HEK293T (cell line): Measurements from ENCODE around the gene NANOS2.
A peak's percentile ranks its signal among the peaks of the same experiment; 100 is the strongest.

Source experiments
- CTCF ChIA-PET: fragments of 350-600 bp; formaldehyde crosslinking; extraction: SDS; loops from one replicate; lab custom pipeline; 2021; ENCODE audit warnings: antibody characterized with exemption, inconsistent platforms; lab: Yijun Ruan, JAX
- POLR2A ChIA-PET: fragments of 350-600 bp; formaldehyde crosslinking; extraction: SDS; loops from one replicate; lab custom pipeline; 2020; ENCODE audit warnings: antibody characterized with exemption, inconsistent platforms; lab: Yijun Ruan, JAX
- DNase-seq: peaks from one replicate; pipeline ENCODE4 v3.0.0; 2012; ENCODE audit warnings: mixed read lengths; ENCODE audit errors: extremely low spot score
- ARNT ChIP-seq: fragments of 450-650 bp; IDR thresholded peaks from 2 replicates; pipeline ENCODE4 v1.6.1; 2017; ENCODE audit warnings: mild to moderate bottlenecking
- BHLHE40 ChIP-seq: fragments of 450-650 bp; IDR thresholded peaks from 2 replicates; pipeline ENCODE4 v1.6.1; 2016; ENCODE audit warnings: mild to moderate bottlenecking, moderate library complexity, borderline replicate concordance
- CTBP1 ChIP-seq: fragments of 450-650 bp; IDR thresholded peaks from 2 replicates; pipeline ENCODE4 v1.6.1; 2016; ENCODE audit warnings: borderline replicate concordance
- ELF4 ChIP-seq: fragments of 450-650 bp; IDR thresholded peaks from 2 replicates; pipeline ENCODE4 v1.6.1; 2017; ENCODE audit warnings: antibody characterized with exemption
- FOXA1 ChIP-seq: fragments of 450-650 bp; IDR thresholded peaks from 2 replicates; pipeline ENCODE4 v1.6.1; 2016; ENCODE audit warnings: mild to moderate bottlenecking
- FOXK2 ChIP-seq: fragments of 450-650 bp; IDR thresholded peaks from 2 replicates; pipeline ENCODE4 v1.6.1; 2016; ENCODE audit warnings: mild to moderate bottlenecking
- FOXM1 ChIP-seq: fragments of 450-650 bp; IDR thresholded peaks from 2 replicates; pipeline ENCODE4 v1.6.1; 2017; ENCODE audit warnings: mild to moderate bottlenecking, borderline replicate concordance
- HDGF ChIP-seq: fragments of 450-650 bp; IDR thresholded peaks from 2 replicates; pipeline ENCODE4 v1.6.1; 2017; ENCODE audit warnings: antibody characterized with exemption, borderline replicate concordance
- L3MBTL2 ChIP-seq: fragments of 450-650 bp; conservative IDR thresholded peaks from 2 replicates; pipeline ENCODE4 v1.6.1; 2016; ENCODE audit warnings: mild to moderate bottlenecking
- LEF1 ChIP-seq: fragments of 450-650 bp; IDR thresholded peaks from 2 replicates; pipeline ENCODE4 v1.6.1; 2017; ENCODE audit warnings: mild to moderate bottlenecking, borderline replicate concordance
- NFRKB ChIP-seq: fragments of 450-650 bp; IDR thresholded peaks from 2 replicates; pipeline ENCODE4 v1.6.1; 2016; ENCODE audit warnings: mild to moderate bottlenecking, moderate library complexity
- SP1 ChIP-seq: fragments of 450-650 bp; IDR thresholded peaks from 2 replicates; pipeline ENCODE4 v1.6.1; 2017
- SUZ12 ChIP-seq: fragments of 450-650 bp; IDR thresholded peaks from 2 replicates; pipeline ENCODE4 v1.6.1; 2016; ENCODE audit warnings: mild to moderate bottlenecking
- TARDBP ChIP-seq: fragments of 450-650 bp; IDR thresholded peaks from 2 replicates; pipeline ENCODE4 v1.6.1; 2016
- ZNF384 ChIP-seq: fragments of 450-650 bp; IDR thresholded peaks from 2 replicates; pipeline ENCODE4 v1.6.1; 2016
- TF ChIP-seq, protein P1 (sequence below): fragments of 450-650 bp; IDR thresholded peaks from 2 replicates; pipeline ENCODE4 v1.6.1; 2016

Gene NANOS2

DNA sequence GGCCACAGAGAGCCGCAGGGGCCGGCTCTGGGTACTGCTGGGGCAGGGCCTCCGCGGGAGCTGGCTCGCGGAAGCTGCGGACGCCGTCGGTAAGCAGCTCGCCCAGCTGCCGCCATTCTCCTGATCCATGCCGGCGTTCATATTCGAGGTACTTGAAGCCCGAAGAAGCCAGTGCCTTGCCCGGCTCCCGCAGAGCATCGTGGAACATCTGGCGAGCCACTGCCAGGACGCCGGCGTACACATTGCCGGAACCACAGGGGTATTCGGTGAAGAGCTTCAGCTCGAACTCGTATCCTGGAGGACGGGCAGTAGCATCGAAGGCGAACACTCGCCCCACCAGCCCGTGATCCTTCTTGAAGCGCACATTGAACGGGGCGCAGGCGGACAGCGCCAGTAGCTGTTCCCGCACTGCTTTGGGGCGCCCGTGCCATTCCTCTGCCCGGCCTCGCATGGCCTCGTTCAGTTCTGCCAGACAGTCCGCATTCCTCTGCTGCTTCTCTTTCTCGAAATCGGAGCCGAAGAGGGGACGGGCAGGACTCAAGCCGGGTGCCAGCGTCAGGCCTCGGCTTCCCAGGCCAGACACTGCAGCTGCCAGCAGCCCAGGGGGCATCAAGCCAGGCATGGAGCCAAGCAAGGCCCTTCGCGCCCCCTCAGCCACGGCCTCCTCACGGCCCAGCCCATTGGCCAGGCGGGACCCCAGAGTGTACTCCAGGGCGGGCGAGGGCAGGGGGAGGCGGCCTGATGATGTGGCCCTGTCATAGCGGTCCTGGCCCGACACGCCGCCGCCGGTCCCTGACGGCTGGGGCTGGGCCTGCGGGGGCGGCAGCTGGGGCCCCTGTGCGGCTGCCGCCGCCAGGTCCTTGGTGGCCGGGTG, 29.7 kb downstream of the NANOS2 start:
- TF ChIP-seq FOXM1, result no peak
- TF ChIP-seq BHLHE40, result no peak
- TF ChIP-seq HDGF, result no peak
- TF ChIP-seq FOXK2, result no peak
- no peak for TF ChIP-seq FOXA1
- no peak for TF ChIP-seq ZNF384
- no peak for TF ChIP-seq SP1
- TF ChIP-seq ARNT, result no peak
- no peak for TF ChIP-seq TARDBP
- TF ChIP-seq L3MBTL2, result no peak; the same call in 1 of the 2 replicates
- TF ChIP-seq ELF4, result no peak
- TF ChIP-seq LEF1, result no peak
- TF ChIP-seq SUZ12, result no peak
- TF ChIP-seq, protein P1, sequence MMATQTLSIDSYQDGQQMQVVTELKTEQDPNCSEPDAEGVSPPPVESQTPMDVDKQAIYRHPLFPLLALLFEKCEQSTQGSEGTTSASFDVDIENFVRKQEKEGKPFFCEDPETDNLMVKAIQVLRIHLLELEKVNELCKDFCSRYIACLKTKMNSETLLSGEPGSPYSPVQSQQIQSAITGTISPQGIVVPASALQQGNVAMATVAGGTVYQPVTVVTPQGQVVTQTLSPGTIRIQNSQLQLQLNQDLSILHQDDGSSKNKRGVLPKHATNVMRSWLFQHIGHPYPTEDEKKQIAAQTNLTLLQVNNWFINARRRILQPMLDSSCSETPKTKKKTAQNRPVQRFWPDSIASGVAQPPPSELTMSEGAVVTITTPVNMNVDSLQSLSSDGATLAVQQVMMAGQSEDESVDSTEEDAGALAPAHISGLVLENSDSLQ, result no peak
- TF ChIP-seq NFRKB, result no peak
- TF ChIP-seq CTBP1, result no peak
- POLR2A ChIA-PET, result interaction anchor here (1.1 to 3.0 kb wide), 5 partner anchors 15 to 110 kb away, joined by 3 to 34 read pairs (median 13); partner anchors contain the start of genes CCDC61, FOXA3, MYPOP and SYMPK
- peak; percentile 24 for DNase-seq
- CTCF ChIA-PET, result interaction anchor here (1.1 kb wide), 1 partner anchor 21 kb away, joined by 3 read pairs; the partner anchor contains the start of gene FOXA3

DNA sequence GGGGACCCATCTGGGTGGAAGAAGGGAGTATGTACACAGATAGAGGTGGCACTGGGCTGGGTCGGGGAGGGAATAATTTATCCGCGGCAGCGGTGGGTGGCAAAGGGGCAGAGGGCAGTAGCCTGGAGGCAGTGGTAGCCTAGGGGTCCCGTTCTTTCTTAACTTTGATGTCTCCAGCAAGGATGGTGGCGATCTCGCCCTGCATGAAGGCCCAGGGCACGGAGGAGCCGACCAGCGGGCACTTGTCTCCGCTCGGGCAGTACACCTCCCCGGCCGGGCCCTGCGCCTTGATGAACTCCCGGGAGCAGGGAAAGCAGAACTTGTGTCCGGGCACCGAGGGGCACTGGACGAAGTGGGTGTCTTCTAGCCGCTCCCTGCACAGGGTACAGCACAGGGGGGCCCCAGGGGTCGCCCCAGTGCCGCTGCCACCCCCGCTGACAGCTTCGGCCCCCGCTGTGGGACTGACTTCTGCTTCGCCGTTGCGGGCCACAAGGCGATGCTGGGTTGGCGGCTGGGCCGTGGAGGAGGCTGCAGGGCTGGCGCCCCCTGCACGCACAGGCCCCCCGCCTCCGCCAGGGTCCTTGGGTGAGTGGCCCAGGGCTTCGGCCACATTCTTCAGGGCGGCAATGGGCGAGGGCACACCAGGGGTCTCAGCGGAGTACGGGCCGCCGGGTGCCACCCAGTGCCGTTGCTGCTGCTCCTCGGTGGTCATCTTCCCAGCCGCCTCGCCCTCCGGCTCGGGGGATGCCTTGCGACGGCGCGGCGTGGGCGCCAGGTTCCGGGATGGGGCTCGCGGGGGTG, 30.5 kb downstream of the NANOS2 start:
- POLR2A ChIA-PET, result interaction anchor here (1.3 to 3.0 kb wide), 3 partner anchors 18 to 19 kb away, joined by 6 to 34 read pairs (median 10); partner anchors contain the start of genes FOXA3 and MYPOP
- TF ChIP-seq SP1 (no peak), LEF1 (no peak), ARNT (no peak), L3MBTL2 (no peak), ZNF384 (no peak), BHLHE40 (no peak), FOXA1 (no peak)
- CTCF ChIA-PET, result interaction anchor here (2.2 kb wide), 1 partner anchor 21 kb away, joined by 7 read pairs; the partner anchor contains the start of gene SYMPK
- DNase-seq, result no peak

GRCh38 chr19:45883586-45883880, 31.0 kb downstream of the NANOS2 start:
- TF ChIP-seq SUZ12 (no peak), ARNT (no peak), FOXK2 (no peak), LEF1 (no peak), FOXM1 (no peak), SP1 (no peak), L3MBTL2 (no peak), TARDBP (no peak), ZNF384 (no peak)
- ChIA-PET POLR2A (interaction anchor here (1.3 to 2.5 kb wide), 2 partner anchors 19 kb away, joined by 6 to 10 read pairs; partner anchors contain the start of genes FOXA3 and MYPOP), CTCF (interaction anchor here (2.2 kb wide), 1 partner anchor 20 kb away, joined by 7 read pairs; the partner anchor contains the start of gene SYMPK)
- DNase-seq, result no peak

- POLR2A ChIA-PET, result interaction anchor here (1.3 to 2.5 kb wide), 5 partner anchors 9 to 20 kb away, joined by 4 to 10 read pairs (median 6); partner anchors contain the start of genes FOXA3, MYPOP and SYMPK
Measured at GRCh38 chr19:45882652-45883585, 31.7 kb downstream of the NANOS2 start.

DNA sequence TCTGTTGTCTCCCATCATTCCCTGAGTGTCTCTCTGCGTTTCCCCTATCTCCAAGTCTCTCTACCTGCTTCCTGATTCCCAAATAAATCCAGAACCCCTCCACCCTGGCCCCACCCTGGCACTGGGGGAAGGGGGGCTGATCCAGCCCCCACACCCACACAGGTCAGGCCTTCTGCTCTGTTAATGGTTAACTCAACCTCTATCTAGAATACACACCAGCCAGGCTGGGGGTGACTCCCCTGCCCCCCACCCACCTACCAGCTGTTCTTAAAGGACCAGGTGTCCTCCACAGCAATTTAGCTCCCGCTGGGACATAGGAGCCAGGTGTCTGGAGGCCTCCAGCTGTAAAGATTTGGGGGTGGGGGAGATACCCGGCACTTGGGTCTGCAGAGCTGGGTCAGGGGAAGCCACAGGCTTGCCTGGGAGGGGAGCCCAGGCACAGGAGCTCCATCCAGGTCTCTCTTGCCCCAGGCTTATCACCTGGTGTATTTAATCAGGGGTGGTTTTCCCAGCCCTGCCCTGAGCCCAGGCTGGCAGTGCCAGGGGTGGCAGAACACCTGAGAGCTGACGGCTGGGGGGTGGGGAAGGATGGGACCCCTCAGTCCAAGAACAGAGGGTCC, 32.6 kb downstream of the NANOS2 start:
- TF ChIP-seq ARNT, result no peak
- no peak for TF ChIP-seq HDGF
- TF ChIP-seq FOXA1, result no peak
- TF ChIP-seq, protein P1, result no peak
- no peak for TF ChIP-seq LEF1
- TF ChIP-seq NFRKB, result no peak
- no peak for TF ChIP-seq BHLHE40
- no peak for TF ChIP-seq SUZ12
- no peak for TF ChIP-seq CTBP1
- no peak for TF ChIP-seq SP1
- no peak for TF ChIP-seq ELF4
- no peak for TF ChIP-seq FOXK2
- no peak for TF ChIP-seq ZNF384
- TF ChIP-seq L3MBTL2, result no peak
- no peak for TF ChIP-seq TARDBP
- CTCF ChIA-PET, result interaction anchor here (0.6 to 2.2 kb wide), 3 partner anchors 19 to 127 kb away, joined by 3 to 7 read pairs (median 4); partner anchors contain the start of gene SYMPK
- POLR2A ChIA-PET, result interaction anchor here (0.8 to 2.5 kb wide), 5 partner anchors 10 to 21 kb away, joined by 4 to 10 read pairs (median 5); partner anchors contain the start of genes MYPOP and SYMPK

More at GRCh38 chr19:45882652-45883585, 31.7 kb downstream of the NANOS2 start:
- peak; percentile 90 for DNase-seq
- CTCF ChIA-PET, result interaction anchor here (0.6 to 2.2 kb wide), 4 partner anchors 20 to 127 kb away, joined by 3 to 7 read pairs (median 4); partner anchors contain the start of gene SYMPK
- TF ChIP-seq FOXA1 (no peak), ELF4 (no peak), FOXM1 (peak; percentile 22; the same call in 1 of the 2 replicates), ARNT (peak; percentile 86), ZNF384 (peak; percentile 87)

More for the DNA sequence above, 32.6 kb downstream of the NANOS2 start:
- no peak for DNase-seq
